OCI-LY3 (cell line): Measurements from ENCODE around the gene SH2D2A.

Experiments
- H2AFZ ChIP-seq: fragments of 200-600, 300-600 bp; shearing (Covaris generic); 2 replicates; pipeline ENCODE4 v1.6.0; 2014; ENCODE audit warnings: antibody characterized with exemption, low read depth, low read length
- H3K27ac ChIP-seq: fragments of 200-600, 300-600 bp; sonication (generic); 2 replicates; pipeline ENCODE4 v1.5.1; 2014; ENCODE audit warnings: mild to moderate bottlenecking, low read length, moderate library complexity, mixed read lengths
- H3K27me3 ChIP-seq: fragments of 200-600, 300-600 bp; sonication (generic); 2 replicates; pipeline ENCODE4 v1.6.1; 2014; ENCODE audit warnings: low read depth, low read length, mixed read lengths
- H3K36me3 ChIP-seq: fragments of 200-600, 300-600 bp; sonication (generic); replicated peaks from 2 replicates; pipeline ENCODE3; 2014; ENCODE audit warnings: low read depth, low read length, mixed read lengths
- H3K4me1 ChIP-seq: fragments of 300-600, 200-600 bp; sonication (generic); 2 replicates; pipeline ENCODE4 v1.6.1; 2014; ENCODE audit warnings: low read length, mixed read lengths
- H3K4me2 ChIP-seq: fragments of 200-600, 300-600 bp; sonication (generic); 2 replicates; pipeline ENCODE4 v1.6.1; 2014; ENCODE audit warnings: low read length, mixed read lengths
- H3K4me3 ChIP-seq: fragments of 300-600, 200-600 bp; sonication (generic); 2 replicates; pipeline ENCODE4 v1.5.1; 2014; ENCODE audit warnings: antibody characterized with exemption, mild to moderate bottlenecking, low read length, moderate library complexity
- H3K79me2 ChIP-seq: fragments of 300-600, 200-600 bp; shearing (Covaris generic); 2 replicates; pipeline ENCODE4 v1.6.1; 2014; ENCODE audit warnings: mild to moderate bottlenecking, low read length, mixed read lengths
- H3K9ac ChIP-seq: fragments of 300-600, 200-600 bp; shearing (Covaris generic); 2 replicates; pipeline ENCODE4 v1.6.0; 2014; ENCODE audit warnings: mild to moderate bottlenecking, low read length, moderate library complexity
- H3K9me3 ChIP-seq: fragments of 200-600, 300-600 bp; shearing (Covaris generic); 2 replicates; pipeline ENCODE4 v1.6.1; 2014; ENCODE audit warnings: low read length, mixed read lengths; ENCODE audit not compliant: insufficient read depth
- H4K20me1 ChIP-seq: fragments of 200-600, 300-600 bp; sonication (generic); 2 replicates; pipeline ENCODE4 v1.6.1; 2016; ENCODE audit warnings: low read length, mixed read lengths; ENCODE audit not compliant: insufficient read depth
- CTCF ChIP-seq: fragments of 200-600, 300-600 bp; sonication (generic); IDR thresholded peaks from 2 replicates; pipeline ENCODE4 v1.5.1; 2014; ENCODE audit warnings: antibody characterized with exemption, low read length, low read depth
- EZH2phosphoT487 ChIP-seq: fragments of 200-600 bp; shearing (Covaris generic); IDR thresholded peaks from 2 replicates; pipeline ENCODE4 v1.6.1; 2018; ENCODE audit warnings: antibody characterized with exemption, mixed run types, low read depth

SH2D2A gene

GRCh38 chr1:156863631-156864030, 47.0 kb upstream of the SH2D2A start:
- no peaks in the 10 kb centered on the region for H3K79me2 ChIP-seq
- no peaks in the 10 kb centered on the region for H4K20me1 ChIP-seq
- H3K4me1 ChIP-seq, result peaks cover 13% of the 10 kb centered on the region; the same call in 1 of the 2 replicates
- H3K4me3 ChIP-seq, result no peak overlapping the region
- no peak overlapping the region for H3K4me2 ChIP-seq
- no peaks in the 10 kb centered on the region for H3K36me3 ChIP-seq
- no peaks in the 10 kb centered on the region for H3K9me3 ChIP-seq
- TF ChIP-seq EZH2phosphoT487 (no peak), CTCF (no peak)
- no peak overlapping the region for H3K9ac ChIP-seq
- no peak overlapping the region for H2AFZ ChIP-seq
- no peak overlapping the region for H3K27ac ChIP-seq
- peaks cover 40% of the 10 kb centered on the region for H3K27me3 ChIP-seq

- peaks cover 45% of the 10 kb centered on the region for H3K27me3 ChIP-seq
- no peaks in the 10 kb centered on the region for H3K79me2 ChIP-seq
- no peak overlapping the region for H3K4me3 ChIP-seq
- H3K9me3 ChIP-seq, result no peaks in the 10 kb centered on the region
- H3K36me3 ChIP-seq, result no peaks in the 10 kb centered on the region
- H3K9ac ChIP-seq, result no peak overlapping the region
- H2AFZ ChIP-seq, result no peak overlapping the region
- H4K20me1 ChIP-seq, result no peaks in the 10 kb centered on the region
- peaks cover 13% of the 10 kb centered on the region; the same call in 1 of the 2 replicates for H3K4me1 ChIP-seq
- TF ChIP-seq EZH2phosphoT487 (no peak), CTCF (no peak)
- H3K4me2 ChIP-seq, result no peak overlapping the region
- H3K27ac ChIP-seq, result no peak overlapping the region
These were observed 46.5 kb upstream of the SH2D2A start for GRCh38 chr1:156862997-156863599.

GRCh38 chr1:156862584-156862983, 45.9 kb upstream of the SH2D2A start:
- H3K9me3 ChIP-seq, result no peaks in the 10 kb centered on the region
- no peaks in the 10 kb centered on the region for H3K79me2 ChIP-seq
- H3K4me1 ChIP-seq, result peaks cover 13% of the 10 kb centered on the region; the same call in 1 of the 2 replicates
- no peaks in the 10 kb centered on the region for H3K36me3 ChIP-seq
- no peaks in the 10 kb centered on the region for H4K20me1 ChIP-seq
- H2AFZ ChIP-seq, result no peak overlapping the region
- H3K4me3 ChIP-seq, result no peak overlapping the region
- H3K9ac ChIP-seq, result no peak overlapping the region
- no peak overlapping the region for H3K4me2 ChIP-seq
- H3K27me3 ChIP-seq, result peaks cover 50% of the 10 kb centered on the region
- TF ChIP-seq CTCF (no peak), EZH2phosphoT487 (no peak)
- H3K27ac ChIP-seq, result no peak overlapping the region

- H3K36me3 ChIP-seq, result no peaks in the 10 kb centered on the region
- peaks cover 17% of the 10 kb centered on the region; the same call in 1 of the 2 replicates for H3K4me1 ChIP-seq
- H2AFZ ChIP-seq, result peak within 1 kb of the TSS; percentile 64
- no peaks in the 10 kb centered on the region for H4K20me1 ChIP-seq
- H3K9ac ChIP-seq, result peak within 1 kb of the TSS; percentile 29; the same call in 1 of the 2 replicates
- TF ChIP-seq CTCF (no peak), EZH2phosphoT487 (no peak)
- H3K4me2 ChIP-seq, result peak within 1 kb of the TSS; percentile 96
- no peaks in the 10 kb centered on the region for H3K9me3 ChIP-seq
- H3K27me3 ChIP-seq, result peaks cover 54% of the 10 kb centered on the region
- H3K4me3 ChIP-seq, result peak within 1 kb of the TSS; percentile 76
- no peaks in the 10 kb centered on the region for H3K79me2 ChIP-seq
- H3K27ac ChIP-seq, result no peak within 1 kb of the TSS
These were observed 44.2 kb upstream of the SH2D2A start, which contains the start of gene NTRK1 for GRCh38 chr1:156860628-156861423. TSS of gene NTRK1 (plus strand) at chr1:156860865. CDS start at chr1:156860935, 70 bp downstream.
